IPS-11a (cell line): ENCODE data around the gene OXCT1.
"Not testable (repeated sequence)": the region's sequence is repeated elsewhere in the genome, so short reads cannot be mapped to it uniquely, and the experiment has no call there.

Experiments used
- H3K4me3 ChIP-seq: one replicate; pipeline ENCODE4 v1.5.1; 2013; ENCODE audit warnings: low read depth, low read length, control low read depth

OXCT1 gene

GRCh38 chr5:41831155-41831554 is 39.1 kb downstream of the OXCT1 start:
- no peak overlapping the region for H3K4me3 ChIP-seq

- H3K4me3 ChIP-seq: no peak overlapping the region
Observed at GRCh38 chr5:41827792-41828191, 42.4 kb downstream of the OXCT1 start.

- H3K4me3 ChIP-seq: no peak overlapping the region
Observed at GRCh38 chr5:41822036-41822435, 48.2 kb downstream of the OXCT1 start.

GRCh38 chr5:41821051-41821450 is 49.2 kb downstream of the OXCT1 start:
- H3K4me3 ChIP-seq: no peak overlapping the region

- no peak overlapping the region for H3K4me3 ChIP-seq
Observed at GRCh38 chr5:41820150-41820549, 50.1 kb downstream of the OXCT1 start.

- no peak overlapping the region for H3K4me3 ChIP-seq
Observed at GRCh38 chr5:41817625-41818301, 52.5 kb downstream of the OXCT1 start.

- no peak overlapping the region for H3K4me3 ChIP-seq
Observed at GRCh38 chr5:41815663-41816229, 54.5 kb downstream of the OXCT1 start.

- no peak overlapping the region for H3K4me3 ChIP-seq
Observed at GRCh38 chr5:41815261-41815660, 55.0 kb downstream of the OXCT1 start.

GRCh38 chr5:41814306-41814705 is 55.9 kb downstream of the OXCT1 start:
- H3K4me3 ChIP-seq: not testable (repeated sequence)

- no peak overlapping the region for H3K4me3 ChIP-seq
Observed at GRCh38 chr5:41812156-41812555, 58.1 kb downstream of the OXCT1 start.

- H3K4me3 ChIP-seq: no peak overlapping the region
Observed at GRCh38 chr5:41809128-41809527, 61.1 kb downstream of the OXCT1 start.

GRCh38 chr5:41808294-41808693 is 61.9 kb downstream of the OXCT1 start:
- H3K4me3 ChIP-seq: no peak overlapping the region

GRCh38 chr5:41797662-41798061 is 72.6 kb downstream of the OXCT1 start:
- H3K4me3 ChIP-seq: no peak overlapping the region

- H3K4me3 ChIP-seq: no peak overlapping the region
Observed at GRCh38 chr5:41796061-41796460, 74.2 kb downstream of the OXCT1 start.

GRCh38 chr5:41795125-41795524 is 75.1 kb downstream of the OXCT1 start:
- H3K4me3 ChIP-seq: no peak overlapping the region

- no peak overlapping the region for H3K4me3 ChIP-seq
Observed at GRCh38 chr5:41794471-41794870, 75.8 kb downstream of the OXCT1 start.

GRCh38 chr5:41793141-41793770 is 77.0 kb downstream of the OXCT1 start:
- no peak overlapping the region for H3K4me3 ChIP-seq

GRCh38 chr5:41790038-41790776 is 80.0 kb downstream of the OXCT1 start:
- H3K4me3 ChIP-seq: no peak overlapping the region

GRCh38 chr5:41789434-41789833 is 80.8 kb downstream of the OXCT1 start:
- no peak overlapping the region for H3K4me3 ChIP-seq

- H3K4me3 ChIP-seq: no peak overlapping the region
Observed at GRCh38 chr5:41788941-41789368, 81.3 kb downstream of the OXCT1 start.

- H3K4me3 ChIP-seq: no peak overlapping the region
Observed at GRCh38 chr5:41787265-41787664, 83.0 kb downstream of the OXCT1 start.

- H3K4me3 ChIP-seq: no peak overlapping the region
Observed at GRCh38 chr5:41785061-41785460, 85.2 kb downstream of the OXCT1 start.
